T-helper 2 cell treated with Interferon-gamma antibody and Interleukin-4, amounts not matched to agents 5 μg/mL and 100 μg/mL, for 36 hours (primary cell): ENCODE data around the gene ATG9A.

Source experiments
- DNase-seq: peaks from one replicate; pipeline ENCODE4 v3.0.0; 2021; ENCODE audit warnings: low spot score
- H3K27ac Mint-ChIP-seq: one replicate; pipeline ENCODE4 v1.8.0; 2021; ENCODE audit warnings: mild to moderate bottlenecking, mixed read lengths
- H3K27me3 Mint-ChIP-seq: one replicate; pipeline ENCODE4 v1.8.0; 2021; ENCODE audit warnings: low read depth, mixed read lengths
- H3K36me3 Mint-ChIP-seq: one replicate; pipeline ENCODE4 v1.8.0; 2021; ENCODE audit warnings: low read depth, mixed read lengths
- H3K4me1 Mint-ChIP-seq: one replicate; pipeline ENCODE4 v1.8.0; 2021; ENCODE audit warnings: low read depth, mixed read lengths
- H3K4me3 Mint-ChIP-seq: one replicate; pipeline ENCODE4 v1.8.0; 2022; ENCODE audit warnings: mild to moderate bottlenecking, moderate library complexity, mixed read lengths
- H3K9me3 Mint-ChIP-seq: one replicate; pipeline ENCODE4 v1.8.0; 2021; ENCODE audit warnings: mixed read lengths

ATG9A gene

DNA sequence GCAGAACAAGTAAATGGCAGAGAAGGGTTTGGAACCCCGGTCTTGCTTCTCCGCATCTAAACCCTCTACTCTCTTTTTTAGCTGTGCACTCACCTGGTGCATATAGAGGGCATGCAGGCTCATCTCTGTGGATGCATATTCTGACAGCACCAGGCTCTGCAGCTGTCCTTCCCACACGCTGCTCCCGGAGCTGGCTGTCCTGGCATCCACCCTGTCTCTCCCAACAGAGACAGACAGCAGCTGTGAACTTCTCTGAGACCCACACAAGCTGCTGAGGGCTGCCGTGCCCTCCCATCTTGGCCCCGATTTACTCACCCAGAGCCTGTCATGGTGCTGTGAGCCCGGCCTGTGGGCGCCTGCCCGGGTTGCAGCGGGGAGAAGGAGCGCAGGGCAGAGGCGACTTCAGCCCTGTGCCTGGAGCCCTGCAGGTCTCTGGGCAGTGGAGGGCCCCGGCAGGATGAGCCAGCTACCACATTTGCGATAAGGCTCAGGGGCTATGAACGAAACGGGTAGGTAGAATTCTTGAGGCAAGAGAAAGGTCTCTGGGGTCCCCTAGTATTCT lies 7.4 kb downstream of the ATG9A start:
- DNase-seq, result no peak
- H3K36me3 Mint-ChIP-seq, result peaks cover 54% of the 10 kb centered on the region
- H3K9me3 Mint-ChIP-seq, result no peaks in the 10 kb centered on the region
- no peak overlapping the region for H3K27ac Mint-ChIP-seq
- H3K27me3 Mint-ChIP-seq, result no peaks in the 10 kb centered on the region
- H3K4me1 Mint-ChIP-seq, result peaks cover 18% of the 10 kb centered on the region
- H3K4me3 Mint-ChIP-seq, result no peak overlapping the region

- no peaks in the 10 kb centered on the region for H3K27me3 Mint-ChIP-seq
- H3K9me3 Mint-ChIP-seq, result no peaks in the 10 kb centered on the region
- no peak overlapping the region for H3K27ac Mint-ChIP-seq
- peaks cover 50% of the 10 kb centered on the region for H3K36me3 Mint-ChIP-seq
- H3K4me1 Mint-ChIP-seq, result peaks cover 20% of the 10 kb centered on the region
- no peak overlapping the region for H3K4me3 Mint-ChIP-seq
- no peak for DNase-seq
These were observed 8.6 kb downstream of the ATG9A start for GRCh38 chr2:219220652-219221402.

DNA sequence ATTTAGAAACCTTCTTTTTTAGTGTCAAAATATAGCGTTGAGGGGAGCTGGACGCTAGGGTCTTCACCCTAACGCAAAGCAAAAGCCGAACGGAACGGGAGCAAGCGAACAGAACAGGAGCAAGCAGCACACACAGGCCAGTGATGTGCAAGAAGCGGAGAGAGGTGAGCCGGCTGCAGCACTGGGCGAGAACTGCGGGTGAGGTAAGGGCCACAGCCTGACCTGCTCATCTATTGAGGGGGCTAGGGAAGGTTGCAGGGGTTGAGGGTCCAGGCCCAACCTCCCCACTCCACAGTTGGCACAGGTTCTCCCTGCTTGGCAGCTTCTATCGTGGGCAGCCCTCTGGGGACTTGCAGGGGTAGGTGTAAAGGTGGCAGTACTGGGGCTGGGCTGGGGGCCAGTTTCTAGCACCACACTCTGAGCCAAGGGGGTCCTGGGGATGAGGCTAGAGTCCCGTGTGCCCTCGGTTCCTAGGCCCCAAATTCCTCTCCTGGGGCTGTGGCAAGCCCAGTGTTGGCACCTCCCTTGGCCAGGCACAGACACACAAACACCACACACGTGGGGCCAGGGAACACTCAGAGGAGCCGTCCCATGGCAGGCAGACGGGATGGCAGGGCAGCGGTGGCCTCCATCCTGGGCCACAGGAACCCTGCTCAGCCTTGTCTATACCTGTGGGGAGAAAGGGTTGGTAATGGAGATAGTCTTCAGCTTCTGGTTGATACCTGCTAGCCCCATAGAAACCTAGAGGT lies 9.5 kb downstream of the ATG9A start:
- Mint-ChIP-seq H3K9me3 (no peaks in the 10 kb centered on the region), H3K36me3 (peaks cover 44% of the 10 kb centered on the region), H3K27ac (no peak overlapping the region), H3K4me1 (peaks cover 20% of the 10 kb centered on the region), H3K27me3 (no peaks in the 10 kb centered on the region), H3K4me3 (no peak overlapping the region)
- no peak for DNase-seq

GRCh38 chr2:219218732-219219701 lies 10.4 kb downstream of the ATG9A start, which contains the start of gene ABCB6:
ABCB6 (minus strand) TSS chr2:219218958; CDS start chr2:219218673, 285 bp downstream.
- Mint-ChIP-seq H3K4me3 (peak within 1 kb of the TSS; percentile 86), H3K36me3 (peaks cover 41% of the 10 kb centered on the region), H3K9me3 (no peaks in the 10 kb centered on the region), H3K27me3 (no peaks in the 10 kb centered on the region), H3K4me1 (peaks cover 23% of the 10 kb centered on the region), H3K27ac (peak within 1 kb of the TSS; percentile 86)
- peak; percentile 84 for DNase-seq

DNA sequence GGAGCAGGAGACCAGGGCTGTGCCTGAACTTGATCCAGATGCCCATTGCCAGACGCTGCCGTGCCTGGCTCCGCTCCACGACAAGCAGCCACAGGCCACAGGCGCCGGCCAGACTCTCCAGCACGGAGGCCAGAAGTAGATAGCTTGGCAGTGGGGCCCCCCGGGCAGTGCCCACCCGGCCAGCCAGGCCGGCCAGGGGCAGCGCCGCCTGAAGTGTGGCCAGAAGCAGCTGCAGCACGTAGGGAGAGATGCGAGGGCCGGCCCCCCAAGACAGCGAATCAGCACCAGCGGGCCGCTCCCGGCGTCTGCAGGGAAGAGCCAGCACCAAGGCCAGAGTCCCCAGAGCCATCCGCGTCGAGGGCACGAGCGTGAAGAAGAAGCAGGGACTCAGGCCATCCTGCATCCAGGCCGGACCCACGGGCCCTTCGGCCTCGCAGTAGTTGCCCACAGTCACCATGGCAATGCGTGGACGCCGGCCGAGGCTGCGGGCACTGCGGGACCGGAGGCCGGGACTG lies 11.2 kb downstream of the ATG9A start:
- peaks cover 23% of the 10 kb centered on the region for H3K4me1 Mint-ChIP-seq
- DNase-seq, result no peak
- H3K36me3 Mint-ChIP-seq, result peaks cover 40% of the 10 kb centered on the region
- peak overlapping the region; percentile 86 for H3K27ac Mint-ChIP-seq
- no peaks in the 10 kb centered on the region for H3K27me3 Mint-ChIP-seq
- H3K9me3 Mint-ChIP-seq, result no peaks in the 10 kb centered on the region
- peak overlapping the region; percentile 86 for H3K4me3 Mint-ChIP-seq

DNA sequence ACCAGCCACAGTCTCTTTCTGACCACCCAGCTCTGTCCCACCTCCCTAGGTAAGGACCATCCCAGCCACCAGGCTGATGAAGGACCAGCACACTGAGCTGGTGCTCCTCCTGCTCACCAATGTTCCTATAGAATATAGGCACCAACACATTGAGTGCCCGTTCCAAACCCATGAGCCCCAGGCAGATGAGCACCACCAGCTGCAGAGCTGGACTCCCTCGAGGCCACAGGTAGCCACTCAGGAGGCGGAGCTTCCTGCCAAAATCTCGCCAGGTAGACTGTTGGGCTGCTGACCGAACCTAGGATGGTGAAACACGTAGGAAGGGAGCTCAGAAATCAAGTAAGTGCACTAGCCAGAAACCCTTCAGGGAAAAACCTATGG lies 12.9 kb downstream of the ATG9A start:
- Mint-ChIP-seq H3K27me3 (no peaks in the 10 kb centered on the region), H3K4me1 (peaks cover 23% of the 10 kb centered on the region), H3K9me3 (no peaks in the 10 kb centered on the region), H3K27ac (no peak overlapping the region), H3K36me3 (peaks cover 44% of the 10 kb centered on the region), H3K4me3 (peak overlapping the region; percentile 86)
- DNase-seq, result no peak

GRCh38 chr2:219215871-219216534 lies 13.4 kb downstream of the ATG9A start:
- H3K4me3 Mint-ChIP-seq, result no peak overlapping the region
- H3K27ac Mint-ChIP-seq, result no peak overlapping the region
- peaks cover 39% of the 10 kb centered on the region for H3K36me3 Mint-ChIP-seq

DNA sequence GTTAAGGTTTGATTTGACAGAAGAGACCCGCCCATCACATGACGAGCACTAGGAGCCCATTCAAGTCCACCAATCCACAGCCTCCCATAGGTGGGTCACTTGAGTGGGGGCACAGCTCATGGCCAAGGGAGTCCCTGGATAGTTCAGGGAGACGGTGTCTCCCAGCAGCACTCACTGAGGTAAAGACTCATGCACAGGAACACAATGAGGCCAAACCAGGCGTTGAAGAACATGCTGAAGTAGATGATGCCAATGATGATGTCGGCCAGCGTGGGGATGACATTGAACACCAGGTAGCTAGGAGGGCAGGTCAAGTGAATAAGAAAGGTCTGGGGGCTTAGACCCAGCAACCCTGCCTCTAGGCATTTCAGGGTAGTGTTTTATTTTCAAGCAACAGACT lies 14.7 kb downstream of the ATG9A start:
- Mint-ChIP-seq H3K4me3 (no peak overlapping the region), H3K27ac (peak overlapping the region; percentile 45), H3K36me3 (peaks cover 38% of the 10 kb centered on the region), H3K9me3 (no peaks in the 10 kb centered on the region), H3K27me3 (no peaks in the 10 kb centered on the region), H3K4me1 (peaks cover 28% of the 10 kb centered on the region)
- DNase-seq, result no peak

More at GRCh38 chr2:219215871-219216534, 13.4 kb downstream of the ATG9A start:
- no peak for DNase-seq
- Mint-ChIP-seq H3K27me3 (no peaks in the 10 kb centered on the region), H3K4me1 (peaks cover 27% of the 10 kb centered on the region), H3K9me3 (no peaks in the 10 kb centered on the region)

GRCh38 chr2:219214141-219214540 lies 15.3 kb downstream of the ATG9A start:
- Mint-ChIP-seq H3K4me1 (peaks cover 31% of the 10 kb centered on the region), H3K27me3 (no peaks in the 10 kb centered on the region), H3K36me3 (peaks cover 37% of the 10 kb centered on the region), H3K4me3 (no peak overlapping the region), H3K27ac (no peak overlapping the region), H3K9me3 (no peaks in the 10 kb centered on the region)
- no peak for DNase-seq

- DNase-seq, result no peak
- H3K36me3 Mint-ChIP-seq, result peaks cover 43% of the 10 kb centered on the region
- peaks cover 33% of the 10 kb centered on the region for H3K4me1 Mint-ChIP-seq
- H3K27ac Mint-ChIP-seq, result no peak overlapping the region
- H3K27me3 Mint-ChIP-seq, result no peaks in the 10 kb centered on the region
- no peak overlapping the region for H3K4me3 Mint-ChIP-seq
- H3K9me3 Mint-ChIP-seq, result no peaks in the 10 kb centered on the region
These were observed 15.9 kb downstream of the ATG9A start for GRCh38 chr2:219213486-219214071.

DNA sequence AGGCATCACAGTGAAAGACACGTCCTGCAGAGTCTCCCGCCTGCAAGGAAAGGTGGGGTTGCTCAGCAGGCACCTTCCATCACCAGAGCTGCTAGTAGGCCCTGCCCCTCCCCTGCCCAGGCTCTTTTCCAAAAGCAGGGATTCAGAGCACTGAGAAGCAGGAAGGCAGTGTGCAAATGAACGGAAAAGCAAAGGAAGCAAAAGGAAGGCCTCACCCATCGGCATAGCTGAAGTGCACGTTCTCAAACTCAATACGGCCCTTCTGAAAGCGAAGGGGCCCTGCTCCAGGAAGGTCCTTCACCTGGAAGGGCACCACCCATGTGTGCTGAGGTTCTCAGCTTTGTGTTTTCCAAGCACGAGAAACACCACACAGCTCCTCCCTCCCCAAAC lies 16.4 kb downstream of the ATG9A start:
- H3K36me3 Mint-ChIP-seq, result peaks cover 49% of the 10 kb centered on the region
- no peak for DNase-seq

GRCh38 chr2:219210886-219211362 lies 18.5 kb downstream of the ATG9A start:
- Mint-ChIP-seq H3K27me3 (no peaks in the 10 kb centered on the region), H3K4me3 (no peak overlapping the region), H3K4me1 (peaks cover 36% of the 10 kb centered on the region), H3K9me3 (no peaks in the 10 kb centered on the region), H3K36me3 (peaks cover 41% of the 10 kb centered on the region), H3K27ac (peak overlapping the region; percentile 84)
- DNase-seq, result no peak

More for the DNA sequence above, 16.4 kb downstream of the ATG9A start:
- Mint-ChIP-seq H3K27me3 (no peaks in the 10 kb centered on the region), H3K4me3 (no peak overlapping the region), H3K9me3 (no peaks in the 10 kb centered on the region), H3K27ac (no peak overlapping the region), H3K4me1 (peaks cover 37% of the 10 kb centered on the region)
